T-cell (primary cell): ENCODE measurements around the gene WFDC13. TPM values are rescaled to one million over a fixed set of nuclear protein-coding genes. Genes with fewer than 3 reads are reported as not detected.

Source experiments
- ATAC-seq, 4 experiments: fragments of 200-7000 bp in 3 of 4; fragments of 150-1000 bp in 1 of 4; cut with Tn5 transposase; replicated peaks in 1 of 4; 1 replicate in 3 of 4; 2 replicates in 1 of 4; pipeline ENCODE4 v1.10.0; 2021; ENCODE audit warnings: moderate library complexity in 3 of 4, mild to moderate bottlenecking in 2 of 4, moderate number of reproducible peaks in 1 of 4
- CTCF ChIA-PET, 2 donors: fragments of 300-600 bp; sonication (Branson Sonifier 250); formaldehyde crosslinking; loops; one replicate each; lab custom pipeline; 2022; ENCODE audit warnings: antibody characterized with exemption in 2 of 2; lab: Charles Lee
- POLR2A ChIA-PET, 2 donors: fragments of 300-600 bp; sonication (Branson Sonifier 250); formaldehyde crosslinking; loops; one replicate each; lab custom pipeline; 2022; ENCODE audit warnings: antibody characterized with exemption in 2 of 2; lab: Charles Lee
- DNase-seq, 35 experiments: peaks; one replicate each; pipeline versions ENCODE4 v3.0.0 to v3.0.0-alpha.2; 2013 to 2023
- H3K27ac ChIP-seq: one replicate; pipeline ENCODE4 v1.5.1; 2013; ENCODE audit warnings: low read length
- H3K27me3 ChIP-seq, 2 experiments: replicated peaks in 1 of 2; 1 replicate in 1 of 2; 2 replicates in 1 of 2; pipeline versions ENCODE4 v1.6.1 to v1.7.0; 2013; ENCODE audit warnings: low read length in 1 of 2, mixed read lengths in 1 of 2; ENCODE audit not compliant: control insufficient read depth in 2 of 2, insufficient read depth in 2 of 2; ENCODE audit errors: extremely low read depth in 1 of 2
- H3K36me3 ChIP-seq, 2 donors: 1 replicate in 1 of 2; 2 replicates in 1 of 2; pipeline versions ENCODE4 v1.6.1 to v1.7.0; 2013; ENCODE audit warnings: low read length in 1 of 2; ENCODE audit not compliant: control insufficient read depth in 2 of 2, insufficient read depth in 1 of 2; ENCODE audit errors: extremely low read depth in 1 of 2
- H3K4me1 ChIP-seq, 2 experiments: 1 replicate in 1 of 2; 2 replicates in 1 of 2; pipeline versions ENCODE4 v1.6.1 to v1.7.0; 2013; ENCODE audit warnings: low read length in 2 of 2, mixed read lengths in 1 of 2; ENCODE audit not compliant: insufficient read depth in 2 of 2, control insufficient read depth in 1 of 2; ENCODE audit errors: extremely low read depth in 1 of 2
- H3K4me3 ChIP-seq, 2 donors: 1 replicate in 1 of 2; 2 replicates in 1 of 2; pipeline versions ENCODE4 v1.5.1 to v1.7.0; 2013; ENCODE audit warnings: mild to moderate bottlenecking in 2 of 2, low read length in 1 of 2, moderate library complexity in 1 of 2; ENCODE audit not compliant: control insufficient read depth in 1 of 2; ENCODE audit errors: extremely low read depth in 1 of 2
- H3K9me3 ChIP-seq: 2 replicates; pipeline ENCODE4 v1.7.0; 2013
- H3K27ac Mint-ChIP-seq, 2 donors: one replicate each; pipeline ENCODE4 v1.8.0; 2020 to 2021; ENCODE audit warnings: mild to moderate bottlenecking in 2 of 2, mixed read lengths in 2 of 2
- H3K27me3 Mint-ChIP-seq, 2 donors: one replicate each; pipeline ENCODE4 v1.8.0; 2021 to 2022; ENCODE audit warnings: mixed read lengths in 2 of 2
- H3K36me3 Mint-ChIP-seq: one replicate; pipeline ENCODE4 v1.8.0; 2021; ENCODE audit warnings: mixed read lengths
- H3K4me1 Mint-ChIP-seq, 3 donors: one replicate each; pipeline ENCODE4 v1.8.0; 2020 to 2022; ENCODE audit warnings: mixed read lengths in 3 of 3, mild to moderate bottlenecking in 1 of 3
- H3K4me3 Mint-ChIP-seq, 3 donors: one replicate each; pipeline ENCODE4 v1.8.0; 2020 to 2022; ENCODE audit warnings: mild to moderate bottlenecking in 3 of 3, mixed read lengths in 3 of 3, moderate library complexity in 3 of 3
- H3K9me3 Mint-ChIP-seq, 3 donors: one replicate each; pipeline ENCODE4 v1.8.0; 2020 to 2022; ENCODE audit warnings: mixed read lengths in 3 of 3
- WGBS: methylation state at CpG from one replicate; pipeline ENCODE4 v1.1.5; 2013; ENCODE audit warnings: missing lambda C conversion rate; ENCODE audit not compliant: insufficient coverage; 5-methylcytosine and 5-hydroxymethylcytosine counted together
- total RNA-seq, 35 experiments: library from RNA in 6 of 35; stranded (reverse) in 6 of 35; fragments of 120-200 nt in 1 of 35; gene quantifications; one replicate each; pipeline versions ENCODE4 v1.2.1 to v1.2.4 and lab custom pipeline; 2013 to 2026

Gene WFDC13
- total RNA-seq, 5 donors from 2014 or later (not counting 1 experiment from before 2014, with no cell fraction given), result not detected

DNA sequence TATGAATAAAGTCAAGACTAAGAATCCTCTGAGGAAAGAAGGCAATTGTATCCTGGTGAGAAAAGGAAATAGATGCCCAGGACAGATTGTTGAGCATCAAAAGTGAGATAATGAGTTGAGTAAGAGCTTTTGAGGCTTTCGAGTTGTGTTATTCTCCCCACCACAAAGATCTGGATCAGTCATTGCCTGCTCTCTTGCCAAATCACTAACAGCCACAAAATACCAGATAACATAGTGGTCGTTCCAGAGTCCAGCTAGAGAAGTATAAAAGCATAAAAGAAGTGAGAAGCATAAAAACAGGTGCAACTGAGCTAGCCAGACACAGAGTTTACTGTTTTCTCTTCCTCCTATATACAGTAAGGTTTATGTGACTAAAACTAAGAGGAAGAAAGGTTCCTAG is 25.2 kb downstream of the WFDC13 start:
- Mint-ChIP-seq H3K27ac (no peak overlapping the region), H3K4me3 (no peak overlapping the region), H3K27me3 (peaks cover 17 to 33% of the 10 kb centered on the region in 2 donors), H3K9me3 (peaks cover 7 to 8% (median 7%) of the 10 kb centered on the region in 3 donors), H3K36me3 (peaks cover 3% of the 10 kb centered on the region), H3K4me1 (no peaks in the 10 kb centered on the region)
- Histone ChIP-seq H3K9me3 (no peaks in the 10 kb centered on the region), H3K27me3 (peaks cover 0 to 6% of the 10 kb centered on the region in 2 experiments), H3K27ac (no peak overlapping the region), H3K4me3 (no peak overlapping the region), H3K36me3 (no peaks in the 10 kb centered on the region), H3K4me1 (no peaks in the 10 kb centered on the region)
- WGBS, result no CpG with 5 or more reads among the region's 2 CpGs
- ChIA-PET CTCF (no interaction called here), POLR2A (no interaction called here)
- no peak for ATAC-seq
- DNase-seq, result no peak

- no peak overlapping the region for H3K27ac ChIP-seq
- no peaks in the 10 kb centered on the region for H3K9me3 ChIP-seq
- DNase-seq (no peak), ATAC-seq (no peak)
- Mint-ChIP-seq H3K36me3 (peaks cover 3% of the 10 kb centered on the region), H3K4me1 (no peaks in the 10 kb centered on the region), H3K4me3 (no peak overlapping the region), H3K9me3 (peaks cover 12 to 22% (median 15%) of the 10 kb centered on the region in 3 donors), H3K27ac (no peak overlapping the region), H3K27me3 (peaks cover 24 to 25% of the 10 kb centered on the region in 2 donors)
- peaks cover 0 to 12% of the 10 kb centered on the region in 2 experiments for H3K27me3 ChIP-seq
- no peak overlapping the region for H3K4me3 ChIP-seq
- H3K36me3 ChIP-seq, result no peaks in the 10 kb centered on the region
- no peaks in the 10 kb centered on the region for H3K4me1 ChIP-seq
- POLR2A ChIA-PET, result no interaction called here
- CTCF ChIA-PET, result no interaction called here
Measured at GRCh38 chr20:45732199-45732598, 30.4 kb downstream of the WFDC13 start.

- Histone ChIP-seq H3K27ac (no peak overlapping the region), H3K4me1 (no peaks in the 10 kb centered on the region), H3K9me3 (no peaks in the 10 kb centered on the region), H3K36me3 (no peaks in the 10 kb centered on the region), H3K4me3 (no peak overlapping the region), H3K27me3 (peaks cover 0 to 12% of the 10 kb centered on the region in 2 experiments)
- Mint-ChIP-seq H3K27me3 (peaks cover 31 to 34% of the 10 kb centered on the region in 2 donors), H3K4me3 (no peak overlapping the region), H3K27ac (no peak overlapping the region), H3K9me3 (peaks cover 12 to 22% (median 15%) of the 10 kb centered on the region in 3 donors), H3K4me1 (no peaks in the 10 kb centered on the region), H3K36me3 (peaks cover 3% of the 10 kb centered on the region)
- ATAC-seq (no peak), DNase-seq (no peak)
- 80% methylated on average over 8 of the region's 8 CpGs for WGBS
- POLR2A ChIA-PET, result no interaction called here
- CTCF ChIA-PET, result interaction anchor here in 1 of 2 donors (0.6 kb wide), 1 partner anchor 18 kb away, joined by 3 read pairs; no protein-coding TSS in a partner anchor
Measured at GRCh38 chr20:45735552-45735951, 33.7 kb downstream of the WFDC13 start.

GRCh38 chr20:45735988-45736387 is 34.1 kb downstream of the WFDC13 start:
- ATAC-seq, result no peak
- POLR2A ChIA-PET, result no interaction called here
- peaks cover 0 to 10% of the 10 kb centered on the region in 2 experiments for H3K27me3 ChIP-seq
- no peaks in the 10 kb centered on the region for H3K36me3 ChIP-seq
- Mint-ChIP-seq H3K9me3 (peaks cover 9 to 20% (median 12%) of the 10 kb centered on the region in 3 donors), H3K27ac (no peak overlapping the region), H3K4me3 (no peak overlapping the region), H3K4me1 (no peaks in the 10 kb centered on the region), H3K27me3 (peaks cover 28 to 35% of the 10 kb centered on the region in 2 donors), H3K36me3 (peaks cover 1% of the 10 kb centered on the region)
- H3K9me3 ChIP-seq, result no peaks in the 10 kb centered on the region
- CTCF ChIA-PET, result interaction anchor here in 1 of 2 donors (0.6 kb wide), 1 partner anchor 18 kb away, joined by 3 read pairs; no protein-coding TSS in a partner anchor
- no peaks in the 10 kb centered on the region for H3K4me1 ChIP-seq
- no peak overlapping the region for H3K27ac ChIP-seq
- 93% methylated on average over 16 of the region's 23 CpGs for WGBS
- no peak for DNase-seq
- no peak overlapping the region for H3K4me3 ChIP-seq

- no peaks in the 10 kb centered on the region for H3K36me3 Mint-ChIP-seq
- DNase-seq (no peak), ATAC-seq (no peak)
- Histone ChIP-seq H3K9me3 (no peaks in the 10 kb centered on the region), H3K27me3 (peaks cover 0 to 3% of the 10 kb centered on the region in 2 experiments), H3K4me1 (no peaks in the 10 kb centered on the region), H3K4me3 (no peak overlapping the region), H3K27ac (no peak overlapping the region), H3K36me3 (no peaks in the 10 kb centered on the region)
- H3K9me3 Mint-ChIP-seq, result no peaks in the 10 kb centered on the region
- ChIA-PET POLR2A (no interaction called here), CTCF (no interaction called here)
- peaks cover 17 to 24% of the 10 kb centered on the region in 2 donors for H3K27me3 Mint-ChIP-seq
- H3K4me1 Mint-ChIP-seq, result no peaks in the 10 kb centered on the region
- H3K4me3 Mint-ChIP-seq, result no peak overlapping the region
- WGBS, result 92% methylated on average over 2 of the region's 4 CpGs
- H3K27ac Mint-ChIP-seq, result no peak overlapping the region
Measured at GRCh38 chr20:45742596-45742995, 40.8 kb downstream of the WFDC13 start.

- ChIA-PET CTCF (no interaction called here), POLR2A (no interaction called here)
- DNase-seq, result no peak
Measured at GRCh38 chr20:45745015-45745414, 43.2 kb downstream of the WFDC13 start.

More at GRCh38 chr20:45745015-45745414, 43.2 kb downstream of the WFDC13 start:
- H3K4me1 Mint-ChIP-seq, result no peaks in the 10 kb centered on the region
- no peaks in the 10 kb centered on the region for H3K36me3 Mint-ChIP-seq
- Histone ChIP-seq H3K27ac (no peak overlapping the region), H3K36me3 (no peaks in the 10 kb centered on the region), H3K4me3 (no peak overlapping the region), H3K27me3 (peaks cover 2 to 3% of the 10 kb centered on the region in 2 experiments), H3K9me3 (no peaks in the 10 kb centered on the region), H3K4me1 (no peaks in the 10 kb centered on the region)
- H3K27me3 Mint-ChIP-seq, result peaks cover 21 to 30% of the 10 kb centered on the region in 2 donors
- ATAC-seq, result no peak
- H3K27ac Mint-ChIP-seq, result no peak overlapping the region
- no peaks in the 10 kb centered on the region for H3K9me3 Mint-ChIP-seq
- H3K4me3 Mint-ChIP-seq, result no peak overlapping the region
